Activated naive CD4-positive, alpha-beta T cell treated with anti-CD3 and anti-CD28 coated beads, Interleukin-2, amount 50 U/mL, for 72 hours (primary cell): ENCODE results near the gene ZCWPW1. TPM values are rescaled to one million over a fixed set of nuclear protein-coding genes. Genes with fewer than 3 reads are reported as not detected.

Experiments
- ATAC-seq, 2 donors: fragments of 150-1000 bp; cut with Tn5 transposase; 2 replicates each; pipeline ENCODE4 v1.10.0; 2021; ENCODE audit warnings: mild to moderate bottlenecking in 2 of 2, moderate library complexity in 2 of 2
- DNase-seq, 2 donors: peaks; one replicate each; pipeline ENCODE4 v3.0.0; 2021 to 2022; ENCODE audit warnings: low spot score in 2 of 2
- H3K27ac Mint-ChIP-seq, 2 donors: one replicate each; pipeline ENCODE4 v1.8.0; 2022; ENCODE audit warnings: mild to moderate bottlenecking in 2 of 2, mixed read lengths in 2 of 2
- H3K36me3 Mint-ChIP-seq, 2 donors: one replicate each; pipeline ENCODE4 v1.8.0; 2022; ENCODE audit warnings: mixed read lengths in 2 of 2
- H3K9me3 Mint-ChIP-seq, 2 donors: one replicate each; pipeline ENCODE4 v1.8.0; 2022; ENCODE audit warnings: mixed read lengths in 2 of 2
- total RNA-seq, 2 donors: library from RNA; stranded (reverse); gene quantifications; one replicate each; pipeline ENCODE4 v1.2.3, GENCODE V29; 2022

ZCWPW1 gene
- total RNA-seq, result 1 to 10 TPM; 3.4 to 5.6 TPM

GRCh38 chr7:100428199-100428966, at the start of gene ZCWPW1:
Gene ZCWPW1 (minus strand): TSS chr7:100428703. CDS start chr7:100420649, 8,054 bp downstream.
- Mint-ChIP-seq H3K36me3 (peaks cover 18 to 25% of the 10 kb centered on the region in 2 donors), H3K27ac (peak within 1 kb of the TSS; percentile 100), H3K9me3 (peaks cover 0 to 4% of the 10 kb centered on the region in 2 donors)
- peak; percentile 56 to 61 for ATAC-seq
- DNase-seq, result peak; percentile 94 to 98

DNA sequence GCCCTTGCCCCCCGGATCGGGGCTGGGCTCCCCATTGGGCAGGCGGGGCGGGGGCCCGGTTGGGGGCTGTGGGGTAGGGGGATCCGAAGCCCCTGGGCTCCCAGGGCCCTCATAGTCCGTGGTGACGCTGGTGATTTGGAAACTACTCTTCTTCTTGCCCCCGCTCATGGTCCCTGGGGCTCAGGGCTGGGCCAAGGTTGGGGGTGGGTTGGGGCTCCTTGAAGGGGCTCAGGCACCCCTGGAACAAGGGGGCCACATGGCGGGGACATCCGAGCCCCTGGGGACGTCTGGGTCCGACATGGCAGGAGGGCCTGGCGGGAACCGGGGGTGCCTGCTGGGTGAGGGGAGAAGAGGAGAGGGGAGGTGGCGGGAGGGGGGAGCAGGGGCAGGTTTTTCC, 49.4 kb upstream of the ZCWPW1 start:
- Mint-ChIP-seq H3K27ac (peak overlapping the region; percentile 90 to 97), H3K9me3 (no peaks in the 10 kb centered on the region), H3K36me3 (peaks cover 10 to 24% of the 10 kb centered on the region in 2 donors)
- ATAC-seq (no peak), DNase-seq (no peak)

- Mint-ChIP-seq H3K9me3 (no peaks in the 10 kb centered on the region), H3K27ac (peak overlapping the region; percentile 70 to 90), H3K36me3 (peaks cover 10 to 24% of the 10 kb centered on the region in 2 donors)
- DNase-seq (peak in 1 of 2 donors; percentile 67), ATAC-seq (no peak)
Measured at GRCh38 chr7:100476903-100477870, 48.7 kb upstream of the ZCWPW1 start.

GRCh38 chr7:100476101-100476780, 47.7 kb upstream of the ZCWPW1 start:
- no peak for DNase-seq

DNA sequence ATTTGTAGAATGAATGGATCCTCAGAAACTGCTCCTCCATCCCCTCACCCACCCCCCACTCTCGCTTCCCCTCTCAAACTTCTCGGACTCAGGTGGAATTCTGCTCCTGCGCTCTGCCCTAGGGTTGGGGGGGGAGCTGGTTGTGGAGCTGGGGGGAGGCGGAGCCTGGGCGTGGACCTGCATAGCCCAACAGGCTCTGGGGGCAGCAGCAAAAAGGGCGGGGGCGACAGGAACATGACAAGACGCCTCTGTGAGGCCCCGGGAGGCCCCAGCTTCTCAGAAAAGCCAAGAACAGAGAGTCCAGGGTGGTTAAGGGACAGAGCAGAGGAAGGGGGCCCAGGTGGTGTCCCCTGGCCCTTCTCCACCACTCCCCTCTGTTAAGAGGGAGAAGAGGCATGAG, 47.0 kb upstream of the ZCWPW1 start:
- Mint-ChIP-seq H3K36me3 (peaks cover 10 to 24% of the 10 kb centered on the region in 2 donors), H3K27ac (peak overlapping the region; percentile 90 to 93), H3K9me3 (no peaks in the 10 kb centered on the region)
- ATAC-seq, result no peak
- DNase-seq, result no peak

More at GRCh38 chr7:100476101-100476780, 47.7 kb upstream of the ZCWPW1 start:
- Mint-ChIP-seq H3K27ac (peak overlapping the region; percentile 90 to 93), H3K36me3 (peaks cover 10 to 24% of the 10 kb centered on the region in 2 donors), H3K9me3 (no peaks in the 10 kb centered on the region)
- ATAC-seq, result no peak

DNA sequence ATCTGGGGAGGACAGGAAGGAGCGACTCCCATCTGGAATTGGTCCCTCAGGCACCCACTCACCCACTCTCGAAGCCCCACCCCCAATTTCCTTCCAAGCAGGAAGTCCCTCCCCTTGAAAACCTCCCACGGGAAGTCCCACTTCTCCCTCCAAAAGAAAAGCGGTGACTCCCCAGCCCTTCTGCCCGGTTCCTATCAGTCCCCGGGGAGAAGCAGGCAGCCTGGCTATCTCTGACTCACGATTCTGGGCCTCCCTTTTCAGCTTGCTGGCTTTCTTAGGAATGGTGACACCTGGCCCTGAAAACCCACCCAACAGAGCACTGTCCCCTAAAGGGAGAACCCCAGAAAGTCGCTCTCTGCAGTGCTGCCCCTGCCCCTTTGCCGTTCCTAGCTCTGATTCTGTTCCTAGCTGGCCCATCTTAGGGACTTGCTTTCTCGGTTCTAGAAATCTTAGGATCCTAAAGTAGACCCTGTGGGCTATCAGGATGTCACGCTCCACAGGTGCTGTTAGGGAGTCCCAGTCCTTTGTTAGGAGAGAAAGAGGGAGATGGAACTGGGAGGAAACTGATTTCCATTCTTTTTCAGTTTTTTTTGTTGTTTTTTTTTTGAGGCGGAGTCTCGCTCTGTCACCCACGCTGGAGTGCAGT, 44.5 kb upstream of the ZCWPW1 start:
- DNase-seq (no peak), ATAC-seq (peak in 1 of 2 donors; percentile 35)
- Mint-ChIP-seq H3K9me3 (no peaks in the 10 kb centered on the region), H3K36me3 (peaks cover 10 to 24% of the 10 kb centered on the region in 2 donors), H3K27ac (peak overlapping the region; percentile 75 to 82)

- H3K36me3 Mint-ChIP-seq, result peaks cover 10 to 24% of the 10 kb centered on the region in 2 donors
- peak overlapping the region; percentile 75 to 90 for H3K27ac Mint-ChIP-seq
- ATAC-seq, result peak in 1 of 2 donors; percentile 1
Measured at GRCh38 chr7:100472121-100472851, 43.8 kb upstream of the ZCWPW1 start.

DNA sequence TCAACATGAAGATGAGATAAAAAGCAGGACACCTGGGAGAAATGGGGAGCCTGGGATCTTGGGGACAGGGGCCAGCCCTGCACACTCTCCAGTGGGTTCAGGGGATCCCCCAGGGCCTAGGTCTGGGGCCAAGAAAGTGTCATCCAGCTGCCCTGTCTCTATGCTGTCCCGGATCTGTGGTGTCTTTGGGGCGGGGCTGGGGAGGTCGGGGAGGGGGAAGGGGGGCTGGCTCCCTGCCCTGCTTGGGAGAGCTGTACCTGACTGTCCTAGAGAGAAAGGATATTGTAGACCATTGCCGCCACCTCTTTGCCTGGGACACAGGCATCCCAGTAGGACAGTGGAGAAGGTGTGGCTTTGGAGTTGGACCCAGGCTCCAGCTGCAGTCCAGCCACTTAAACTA, 42.5 kb upstream of the ZCWPW1 start:
- peak overlapping the region in 1 of 2 donors; percentile 79 for H3K27ac Mint-ChIP-seq
- peaks cover 4 to 16% of the 10 kb centered on the region in 2 donors for H3K36me3 Mint-ChIP-seq
- DNase-seq, result no peak
- no peaks in the 10 kb centered on the region for H3K9me3 Mint-ChIP-seq
- ATAC-seq, result no peak

More at GRCh38 chr7:100472121-100472851, 43.8 kb upstream of the ZCWPW1 start:
- H3K9me3 Mint-ChIP-seq, result no peaks in the 10 kb centered on the region
- no peak for DNase-seq

GRCh38 chr7:100469227-100470044, 40.9 kb upstream of the ZCWPW1 start:
- Mint-ChIP-seq H3K36me3 (peaks cover 4 to 8% of the 10 kb centered on the region in 2 donors), H3K27ac (no peak overlapping the region), H3K9me3 (no peaks in the 10 kb centered on the region)
- peak; percentile 79 to 90 for DNase-seq
- peak; percentile 78 to 88 for ATAC-seq

- ATAC-seq (no peak), DNase-seq (no peak)
- Mint-ChIP-seq H3K9me3 (no peaks in the 10 kb centered on the region), H3K36me3 (no peaks in the 10 kb centered on the region), H3K27ac (peak overlapping the region in 1 of 2 donors; percentile 29)
Measured at GRCh38 chr7:100467638-100468373, 39.3 kb upstream of the ZCWPW1 start.

DNA sequence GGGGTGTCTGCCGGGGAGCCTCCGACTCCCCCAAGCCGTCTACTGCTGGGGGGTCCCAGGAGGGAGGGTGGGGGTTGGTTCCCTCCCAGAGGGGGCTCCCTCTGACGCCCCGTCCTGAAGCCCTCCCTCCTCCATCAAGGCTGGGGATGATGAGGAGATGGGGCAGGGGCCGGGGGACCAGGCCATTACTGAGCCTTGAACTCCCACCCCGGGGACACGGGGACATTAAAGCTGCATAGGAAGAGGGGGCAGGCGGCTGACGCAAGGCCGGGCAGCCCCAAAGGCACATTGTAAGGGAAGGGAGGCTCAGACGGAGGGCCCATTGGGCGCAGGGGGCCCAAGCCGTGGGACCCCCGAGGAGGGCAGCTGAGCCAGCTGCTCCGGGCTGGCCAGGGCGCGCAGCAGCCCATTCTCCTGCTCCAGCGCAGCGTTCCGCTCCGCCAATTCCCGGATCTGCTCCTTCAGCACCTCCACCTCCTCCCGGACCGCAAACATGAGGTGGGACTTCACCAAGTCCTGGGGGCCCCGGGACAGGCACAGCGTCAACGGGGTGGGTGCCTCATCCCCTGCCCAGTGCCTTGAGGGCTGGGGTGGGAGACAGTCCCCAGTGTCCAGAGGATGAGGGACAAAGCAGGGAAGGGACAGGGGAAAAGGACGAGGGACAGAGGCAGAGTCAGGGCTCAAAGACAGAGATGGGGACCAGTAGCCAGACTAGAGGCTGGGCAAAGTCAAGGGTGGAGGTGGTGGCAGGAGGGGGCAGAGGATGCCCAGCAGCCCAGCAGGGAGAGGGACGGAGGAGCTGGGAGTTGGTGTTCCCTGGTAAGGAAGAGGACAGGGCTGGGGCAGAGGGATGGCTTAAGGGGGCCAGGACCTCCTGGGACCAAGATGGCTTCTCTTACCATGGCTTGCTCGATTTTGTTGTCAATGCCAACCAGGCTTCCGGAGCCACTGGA, 38.4 kb upstream of the ZCWPW1 start:
- DNase-seq (no peak), ATAC-seq (no peak)
- Mint-ChIP-seq H3K36me3 (no peaks in the 10 kb centered on the region), H3K9me3 (no peaks in the 10 kb centered on the region), H3K27ac (peak overlapping the region; percentile 29 to 72)

GRCh38 chr7:100465702-100466311, 37.3 kb upstream of the ZCWPW1 start:
- Mint-ChIP-seq H3K9me3 (no peaks in the 10 kb centered on the region), H3K36me3 (no peaks in the 10 kb centered on the region), H3K27ac (no peak overlapping the region)
- peak; percentile 15 to 17 for ATAC-seq
- DNase-seq, result no peak

GRCh38 chr7:100465299-100465698, 36.8 kb upstream of the ZCWPW1 start:
- no peaks in the 10 kb centered on the region for H3K9me3 Mint-ChIP-seq
- no peaks in the 10 kb centered on the region for H3K36me3 Mint-ChIP-seq
- DNase-seq, result no peak
- ATAC-seq, result no peak
- no peak overlapping the region for H3K27ac Mint-ChIP-seq
